Ishikawa (cell line): ENCODE data around the gene LYRM7.

Experiments
- CEBPB ChIP-seq: IDR thresholded peaks from 2 replicates; pipeline ENCODE4 v1.6.1; 2012
- CREB1 ChIP-seq: IDR thresholded peaks from 2 replicates; pipeline ENCODE4 v1.6.1; 2012; ENCODE audit warnings: low read depth
- EGR1 ChIP-seq: IDR thresholded peaks from 2 replicates; pipeline ENCODE4 v1.6.1; 2012
- EP300 ChIP-seq: IDR thresholded peaks from 2 replicates; pipeline ENCODE4 v1.6.1; 2012; ENCODE audit warnings: borderline replicate concordance
- FOXM1 ChIP-seq: IDR thresholded peaks from 2 replicates; pipeline ENCODE4 v1.6.1; 2012; ENCODE audit warnings: low read depth, borderline replicate concordance
- MAX ChIP-seq: IDR thresholded peaks from 2 replicates; pipeline ENCODE4 v1.6.1; 2012
- NFIC ChIP-seq: IDR thresholded peaks from 2 replicates; pipeline ENCODE4 v1.6.1; 2012
- RAD21 ChIP-seq: IDR thresholded peaks from 2 replicates; pipeline ENCODE4 v1.6.1; 2012; ENCODE audit warnings: low read depth
- REST ChIP-seq: IDR thresholded peaks from 2 replicates; pipeline ENCODE4 v1.6.1; 2012; ENCODE audit warnings: low read depth, mild to moderate bottlenecking
- TAF1 ChIP-seq: IDR thresholded peaks from 2 replicates; pipeline ENCODE4 v1.6.1; 2012; ENCODE audit warnings: low read depth, mild to moderate bottlenecking
- TCF12 ChIP-seq: IDR thresholded peaks from 2 replicates; pipeline ENCODE4 v1.6.1; 2012; ENCODE audit warnings: low read depth
- TEAD4 ChIP-seq: IDR thresholded peaks from 2 replicates; pipeline ENCODE4 v1.6.1; 2012
- USF1 ChIP-seq: IDR thresholded peaks from 2 replicates; pipeline ENCODE4 v1.6.1; 2012
- YY1 ChIP-seq: IDR thresholded peaks from 2 replicates; pipeline ENCODE4 v1.6.1; 2012; ENCODE audit warnings: low read depth
- ZBTB7A ChIP-seq: IDR thresholded peaks from 2 replicates; pipeline ENCODE4 v1.6.1; 2012; ENCODE audit warnings: low read depth

The LYRM7 gene

GRCh38 chr5:131246504-131246903, 75.8 kb downstream of the LYRM7 start:
- TF ChIP-seq REST (no peak), EP300 (no peak), MAX (no peak), TEAD4 (no peak), USF1 (no peak), TCF12 (no peak), FOXM1 (no peak), YY1 (no peak), CREB1 (no peak), TAF1 (no peak), NFIC (no peak), ZBTB7A (no peak), CEBPB (no peak), EGR1 (no peak), RAD21 (no peak)

GRCh38 chr5:131250751-131251475, 80.2 kb downstream of the LYRM7 start:
- TF ChIP-seq MAX (no peak), REST (no peak), ZBTB7A (no peak), USF1 (no peak), TEAD4 (no peak), CEBPB (no peak), CREB1 (no peak), TAF1 (no peak), RAD21 (no peak), FOXM1 (no peak)

GRCh38 chr5:131252824-131253171, 82.1 kb downstream of the LYRM7 start:
- TF ChIP-seq ZBTB7A = no peak
- no peak for TF ChIP-seq CEBPB
- no peak for TF ChIP-seq CREB1
- TF ChIP-seq NFIC = no peak
- TF ChIP-seq RAD21 = no peak
- TF ChIP-seq MAX = no peak
- TF ChIP-seq YY1 = no peak
- no peak for TF ChIP-seq REST
- no peak for TF ChIP-seq USF1
- no peak for TF ChIP-seq TAF1
- TF ChIP-seq TCF12 = no peak
- no peak for TF ChIP-seq EP300
- no peak for TF ChIP-seq EGR1
- no peak for TF ChIP-seq FOXM1
- no peak for TF ChIP-seq TEAD4
